Neuronal stem cell (in vitro differentiated cells): ENCODE results near the gene OTOF.
A peak's percentile ranks its signal among the peaks of the same experiment; 100 is the strongest.

ENCODE experiments used
- DNase-seq: peaks from one replicate; pipeline ENCODE4 v3.0.0-alpha.2; 2013; ENCODE audit warnings: low spot score
- H2AFZ ChIP-seq: one replicate; pipeline ENCODE4 v1.6.1; 2013; ENCODE audit warnings: mild to moderate bottlenecking, low read length, inconsistent platforms
- H2AK5ac ChIP-seq: 2 replicates; pipeline ENCODE4 v1.6.1; 2013; ENCODE audit warnings: low read depth, mild to moderate bottlenecking, inconsistent platforms, low read length, moderate library complexity, mixed read lengths
- H2BK120ac ChIP-seq: 2 replicates; pipeline ENCODE4 v1.6.1; 2013; ENCODE audit warnings: low read depth, mild to moderate bottlenecking, inconsistent platforms, low read length, moderate library complexity, mixed read lengths
- H2BK12ac ChIP-seq: one replicate; pipeline ENCODE4 v1.6.1; 2013; ENCODE audit warnings: low read length, inconsistent platforms
- H2BK15ac ChIP-seq: 2 replicates; pipeline ENCODE4 v1.6.1; 2013; ENCODE audit warnings: mild to moderate bottlenecking, low read length, inconsistent platforms, mixed read lengths
- H2BK5ac ChIP-seq: one replicate; pipeline ENCODE4 v1.6.1; 2013; ENCODE audit warnings: inconsistent platforms, mild to moderate bottlenecking, low read length, moderate library complexity
- H3K14ac ChIP-seq: one replicate; pipeline ENCODE4 v1.6.1; 2013; ENCODE audit warnings: low read length, inconsistent platforms
- H3K18ac ChIP-seq: 2 replicates; pipeline ENCODE4 v1.6.1; 2013; ENCODE audit warnings: low read length, inconsistent platforms
- H3K23ac ChIP-seq: 2 replicates; pipeline ENCODE4 v1.6.1; 2013; ENCODE audit warnings: low read depth, mild to moderate bottlenecking, mixed read lengths, low read length, inconsistent platforms; ENCODE audit not compliant: poor library complexity
- H3K27ac ChIP-seq: replicated peaks from 3 replicates; pipeline ENCODE4 v1.5.1; 2013; ENCODE audit warnings: low read length, inconsistent platforms
- H3K27me3 ChIP-seq, 3 experiments: 2 replicates each; pipeline ENCODE4 v1.6.1; 2013; ENCODE audit warnings: low read length in 3 of 3, mild to moderate bottlenecking in 2 of 3, inconsistent platforms in 1 of 3, low read depth in 1 of 3, mixed read lengths in 1 of 3, moderate library complexity in 1 of 3; ENCODE audit not compliant: control insufficient read depth in 3 of 3, insufficient read depth in 3 of 3
- H3K36me3 ChIP-seq, 2 donors: replicated peaks in 1 of 2; 2 replicates each; pipeline ENCODE4 v1.6.1; 2013; ENCODE audit warnings: low read length in 2 of 2; ENCODE audit not compliant: control insufficient read depth in 2 of 2, insufficient read depth in 2 of 2
- H3K4ac ChIP-seq: 2 replicates; pipeline ENCODE4 v1.6.1; 2013; ENCODE audit warnings: inconsistent platforms, mild to moderate bottlenecking, low read length, moderate library complexity
- H3K4me1 ChIP-seq, 2 donors: 1 replicate in 1 of 2; 2 replicates in 1 of 2; pipeline ENCODE4 v1.6.1; 2013; ENCODE audit warnings: low read length in 2 of 2, low read depth in 1 of 2; ENCODE audit not compliant: control insufficient read depth in 2 of 2, insufficient read depth in 1 of 2
- H3K4me2 ChIP-seq: one replicate; pipeline ENCODE4 v1.6.1; 2013; ENCODE audit warnings: mild to moderate bottlenecking, low read length, inconsistent platforms; ENCODE audit not compliant: insufficient read depth, poor library complexity, severe bottlenecking
- H3K4me3 ChIP-seq, 2 donors: 2 replicates each; pipeline ENCODE4 v1.5.1; 2013; ENCODE audit warnings: low read length in 2 of 2, mild to moderate bottlenecking in 2 of 2, inconsistent platforms in 1 of 2, moderate library complexity in 1 of 2
- H3K79me1 ChIP-seq: one replicate; pipeline ENCODE4 v1.6.1; 2013; ENCODE audit warnings: low read depth, mild to moderate bottlenecking, inconsistent platforms, low read length, moderate library complexity
- H3K9ac ChIP-seq: one replicate; pipeline ENCODE4 v1.6.1; 2013; ENCODE audit warnings: mild to moderate bottlenecking, low read depth, low read length, inconsistent platforms; ENCODE audit not compliant: poor library complexity
- H3K9me3 ChIP-seq, 2 donors: replicated peaks in 1 of 2; 2 replicates each; pipeline versions ENCODE3 to v1.6.1; 2013; ENCODE audit warnings: low read length in 2 of 2, mild to moderate bottlenecking in 2 of 2, inconsistent platforms in 1 of 2, low read depth in 1 of 2, mixed read lengths in 1 of 2, moderate library complexity in 1 of 2; ENCODE audit not compliant: control insufficient read depth in 2 of 2, insufficient read depth in 1 of 2
- H4K8ac ChIP-seq: one replicate; pipeline ENCODE4 v1.6.1; 2013; ENCODE audit warnings: low read depth, mild to moderate bottlenecking, inconsistent platforms, low read length, moderate library complexity
- H4K91ac ChIP-seq: one replicate; pipeline ENCODE4 v1.6.1; 2013; ENCODE audit warnings: low read length, low read depth, mild to moderate bottlenecking, inconsistent platforms; ENCODE audit not compliant: poor library complexity
- WGBS, 2 donors: extraction: QIAGEN DNeasy Blood & Tissue Kit; methylation state at CpG; one replicate each; pipeline ENCODE4 v1.1.7; 2013; ENCODE audit warnings: missing lambda C conversion rate in 2 of 2, mixed read lengths in 1 of 2; ENCODE audit not compliant: insufficient read length in 2 of 2, insufficient replicate concordance in 1 of 2; ENCODE audit errors: extremely low coverage in 2 of 2; 5-methylcytosine and 5-hydroxymethylcytosine counted together

The OTOF gene

GRCh38 chr2:26438926-26439325 is 39.0 kb downstream of the OTOF start:
- Histone ChIP-seq H3K27ac (no peak overlapping the region), H4K8ac (no peak overlapping the region), H3K9ac (no peak overlapping the region), H2BK12ac (no peak overlapping the region), H2BK5ac (no peak overlapping the region), H3K4me3 (no peak overlapping the region), H3K4me1 (peaks cover 3 to 4% of the 10 kb centered on the region in 2 donors), H3K9me3 (no peaks in the 10 kb centered on the region), H3K27me3 (no peaks in the 10 kb centered on the region), H3K36me3 (no peaks in the 10 kb centered on the region), H3K14ac (no peak overlapping the region), H3K4me2 (no peak overlapping the region), H2AK5ac (no peak overlapping the region), H2BK120ac (no peak overlapping the region), H3K18ac (no peak overlapping the region), H2BK15ac (no peak overlapping the region), H3K79me1 (no peaks in the 10 kb centered on the region), H2AFZ (peak overlapping the region; percentile 80), H3K4ac (no peak overlapping the region), H4K91ac (no peak overlapping the region), H3K23ac (no peak overlapping the region)
- WGBS, 2 donors = no CpG with 5 or more reads among the region's 5 CpGs
- no peak for DNase-seq

- Histone ChIP-seq H2AFZ (peak overlapping the region; percentile 80), H2BK120ac (no peak overlapping the region), H3K23ac (no peak overlapping the region), H2BK5ac (no peak overlapping the region), H3K36me3 (no peaks in the 10 kb centered on the region), H2BK15ac (no peak overlapping the region), H3K27ac (no peak overlapping the region), H3K27me3 (no peaks in the 10 kb centered on the region), H2BK12ac (no peak overlapping the region), H4K91ac (no peak overlapping the region), H3K9ac (no peak overlapping the region), H3K14ac (no peak overlapping the region), H3K4ac (no peak overlapping the region), H3K79me1 (no peaks in the 10 kb centered on the region), H3K9me3 (no peaks in the 10 kb centered on the region), H3K4me2 (no peak overlapping the region), H3K18ac (no peak overlapping the region), H4K8ac (no peak overlapping the region), H3K4me3 (no peak overlapping the region), H2AK5ac (no peak overlapping the region), H3K4me1 (peaks cover 3 to 4% of the 10 kb centered on the region in 2 donors)
- DNase-seq = no peak
- no CpG with 5 or more reads among the region's 8 CpGs for WGBS, 2 donors
These were observed 39.4 kb downstream of the OTOF start for GRCh38 chr2:26438526-26438925.

GRCh38 chr2:26435106-26435505 is 42.8 kb downstream of the OTOF start:
- Histone ChIP-seq H3K18ac (no peak overlapping the region), H3K14ac (no peak overlapping the region), H2BK120ac (no peak overlapping the region), H3K4me3 (no peak overlapping the region), H3K9me3 (no peaks in the 10 kb centered on the region), H2BK5ac (no peak overlapping the region), H3K4ac (no peak overlapping the region), H4K8ac (no peak overlapping the region), H3K9ac (no peak overlapping the region), H3K36me3 (no peaks in the 10 kb centered on the region), H3K23ac (no peak overlapping the region), H4K91ac (no peak overlapping the region), H2AK5ac (no peak overlapping the region), H3K27ac (no peak overlapping the region), H3K4me2 (no peak overlapping the region), H3K27me3 (no peaks in the 10 kb centered on the region), H3K4me1 (peaks cover 0 to 4% of the 10 kb centered on the region in 2 donors), H3K79me1 (no peaks in the 10 kb centered on the region), H2AFZ (no peak overlapping the region), H2BK15ac (no peak overlapping the region), H2BK12ac (no peak overlapping the region)
- WGBS, 2 donors = no CpG with 5 or more reads among the region's 2 CpGs
- DNase-seq = no peak

GRCh38 chr2:26432859-26433258 is 45.1 kb downstream of the OTOF start:
- no peak overlapping the region for H3K27ac ChIP-seq
- no peaks in the 10 kb centered on the region for H3K9me3 ChIP-seq
- H2BK120ac ChIP-seq = no peak overlapping the region
- H3K4me3 ChIP-seq = no peak overlapping the region
- H3K27me3 ChIP-seq = no peaks in the 10 kb centered on the region
- H3K18ac ChIP-seq = no peak overlapping the region
- no peak for DNase-seq
- no peak overlapping the region for H2BK12ac ChIP-seq
- no peak overlapping the region for H3K9ac ChIP-seq
- H4K8ac ChIP-seq = no peak overlapping the region
- no peak overlapping the region for H4K91ac ChIP-seq
- no peak overlapping the region for H2BK5ac ChIP-seq
- H3K4me2 ChIP-seq = no peak overlapping the region
- no peak overlapping the region for H2AK5ac ChIP-seq
- H3K4me1 ChIP-seq = no peaks in the 10 kb centered on the region
- no peaks in the 10 kb centered on the region for H3K79me1 ChIP-seq
- H2BK15ac ChIP-seq = no peak overlapping the region
- no peak overlapping the region for H3K14ac ChIP-seq
- H3K4ac ChIP-seq = no peak overlapping the region
- H2AFZ ChIP-seq = peak overlapping the region; percentile 43
- no CpG with 5 or more reads among the region's 2 CpGs for whole genome bisulfite sequencing, 2 donors
- no peak overlapping the region for H3K23ac ChIP-seq
- H3K36me3 ChIP-seq = no peaks in the 10 kb centered on the region
